ENCODE measurements around the gene XRCC1.
"Not testable (repeated sequence)": the region's sequence is repeated elsewhere in the genome, so short reads cannot be mapped to it uniquely, and the experiment has no call there.

- TF ChIP-seq EP300 (IDR thresholded peaks at IDR 0.05; ENCODE audit: low read depth); CTCF (IDR thresholded peaks at IDR 0.05); POLR2A (IDR thresholded peaks at IDR 0.05); POLR2AphosphoS5 (IDR thresholded peaks at IDR 0.05): not testable (repeated sequence)
Measured at GRCh38 chr19:43512399-43512798, 62.9 kb downstream of the XRCC1 start.
